Activated CD4-positive, alpha-beta T cell treated with anti-CD3 and anti-CD28 coated beads, Interleukin-2, Interleukin-4, amounts not matched to agents 100 ng/mL and 50 ng/mL, durations not matched to agents 16 hours and 8 hours (primary cell): Measurements from ENCODE around the gene TCF12.

ENCODE experiments used
- DNase-seq: peaks from one replicate; pipeline ENCODE4 v3.0.0-alpha.2; 2020; ENCODE audit warnings: low spot score

The TCF12 gene

DNA sequence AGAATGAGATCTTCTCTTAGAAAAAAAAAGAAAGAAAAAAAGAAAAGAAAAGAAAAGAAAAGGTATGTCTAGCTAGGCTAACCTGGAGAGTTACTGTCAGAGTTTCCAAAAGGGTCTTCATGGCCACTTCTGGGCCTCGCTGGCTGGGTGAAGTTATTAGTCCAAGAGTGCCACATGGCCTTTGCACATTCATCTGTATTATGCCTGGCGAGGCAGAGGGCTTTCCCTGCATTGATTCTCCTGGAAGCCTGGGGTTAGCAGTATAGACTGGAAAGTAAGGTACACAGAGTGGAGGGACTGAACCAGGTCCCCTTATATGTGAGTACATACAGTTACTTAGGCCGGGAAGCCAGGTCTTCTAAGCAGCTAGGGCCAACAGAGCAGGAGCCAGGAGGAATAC lies 403.0 kb downstream of the TCF12 start:
- DNase-seq: no peak

GRCh38 chr15:57321973-57322601 lies 403.6 kb downstream of the TCF12 start:
- DNase-seq: no peak

GRCh38 chr15:57322602-57323250 lies 404.3 kb downstream of the TCF12 start:
- DNase-seq: no peak

DNA sequence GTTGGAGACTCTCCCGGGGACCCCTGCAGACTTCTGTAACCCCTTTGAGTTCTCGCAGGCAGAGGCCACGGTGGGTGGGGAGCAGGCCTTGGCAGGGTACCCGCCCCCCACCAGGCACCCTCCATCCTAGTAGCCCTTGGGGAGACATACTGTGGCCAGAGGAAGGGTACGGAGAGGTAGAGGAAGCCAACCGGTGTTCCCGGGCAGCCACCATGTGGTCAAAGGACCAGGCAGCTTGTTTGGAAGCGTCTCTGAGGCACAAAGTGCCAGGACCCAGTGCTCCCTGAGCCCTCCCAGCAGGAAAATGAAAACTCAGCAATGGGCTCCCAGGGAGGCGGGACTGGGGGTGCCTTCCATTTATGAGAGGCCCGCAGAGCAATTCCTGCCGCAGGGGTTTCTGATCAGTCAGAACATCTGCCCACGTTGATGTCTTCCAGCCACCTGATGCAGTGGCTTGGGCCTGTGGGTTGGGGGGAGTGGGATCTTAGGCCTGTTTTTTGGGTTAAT lies 404.9 kb downstream of the TCF12 start:
- no peak for DNase-seq

- DNase-seq: no peak
These were observed 405.6 kb downstream of the TCF12 start for GRCh38 chr15:57323806-57324589.

- no peak for DNase-seq
These were observed 406.1 kb downstream of the TCF12 start for GRCh38 chr15:57324590-57324890.

DNA sequence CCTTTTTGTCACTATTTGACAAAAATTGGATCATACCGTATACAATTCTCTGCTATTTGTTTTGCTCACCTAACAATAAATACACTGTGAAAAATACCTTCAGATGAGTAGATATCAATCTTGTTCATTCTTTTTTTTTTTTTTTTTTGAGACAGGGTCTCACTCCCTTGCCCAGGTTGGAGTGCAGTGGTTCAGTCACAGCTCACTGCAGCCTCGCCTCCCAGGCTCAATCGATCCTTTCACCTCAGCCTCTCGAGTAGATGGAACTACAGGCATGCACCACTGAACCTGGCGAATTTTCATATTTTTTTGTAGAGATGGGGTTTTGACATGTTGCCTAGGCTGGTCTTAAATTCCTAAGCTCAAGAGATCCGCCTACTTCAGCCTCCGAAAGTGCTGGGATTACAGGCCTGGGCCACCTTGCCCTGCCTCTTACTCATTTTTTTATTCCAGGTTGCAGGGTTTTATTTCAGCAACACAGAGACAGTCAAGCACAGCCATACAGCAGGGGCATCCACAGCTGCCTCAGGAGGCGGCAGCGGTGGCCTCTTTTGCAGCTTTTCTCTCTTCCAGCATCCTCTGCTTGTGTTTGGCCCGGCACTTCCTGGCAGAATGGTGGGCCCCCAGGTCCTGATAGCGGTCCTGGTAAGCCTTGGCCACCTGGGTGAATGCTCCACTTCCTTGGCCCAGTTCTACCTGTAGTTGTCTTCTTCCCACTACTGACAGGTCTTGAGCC lies 406.7 kb downstream of the TCF12 start:
- DNase-seq: no peak

- no peak for DNase-seq
These were observed 407.8 kb downstream of the TCF12 start for GRCh38 chr15:57326196-57326595.

DNA sequence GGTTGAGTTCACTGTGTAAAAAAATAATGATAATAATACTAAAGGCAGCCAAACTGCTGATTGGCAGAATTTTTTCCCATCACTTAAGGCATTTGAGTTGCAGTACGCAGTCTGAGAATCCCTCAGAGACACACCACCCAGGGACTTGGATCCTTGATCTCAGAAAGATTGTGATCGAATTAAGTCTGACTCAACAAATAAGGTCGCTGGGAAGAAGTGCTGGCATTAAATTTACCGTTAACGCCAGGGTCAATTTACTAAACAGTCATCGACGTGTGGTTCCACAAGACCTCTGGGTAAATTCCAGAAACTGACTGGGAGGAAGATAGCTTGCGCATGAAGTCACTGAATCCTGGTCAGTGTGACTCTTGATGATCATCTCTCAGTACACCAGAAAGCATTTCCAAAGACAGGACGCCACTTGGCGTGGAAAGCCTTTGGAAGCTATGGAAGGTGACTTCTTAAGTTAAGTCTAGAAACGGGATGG lies 409.6 kb downstream of the TCF12 start:
- DNase-seq: no peak

GRCh38 chr15:57328479-57328878 lies 410.0 kb downstream of the TCF12 start:
- DNase-seq: no peak

- DNase-seq: no peak
These were observed 410.5 kb downstream of the TCF12 start for GRCh38 chr15:57328897-57329296.

GRCh38 chr15:57329582-57330367 lies 411.3 kb downstream of the TCF12 start:
- no peak for DNase-seq

- DNase-seq: no peak
These were observed 412.3 kb downstream of the TCF12 start for GRCh38 chr15:57330619-57331340.

GRCh38 chr15:57332326-57332725 lies 413.9 kb downstream of the TCF12 start:
- DNase-seq: no peak

DNA sequence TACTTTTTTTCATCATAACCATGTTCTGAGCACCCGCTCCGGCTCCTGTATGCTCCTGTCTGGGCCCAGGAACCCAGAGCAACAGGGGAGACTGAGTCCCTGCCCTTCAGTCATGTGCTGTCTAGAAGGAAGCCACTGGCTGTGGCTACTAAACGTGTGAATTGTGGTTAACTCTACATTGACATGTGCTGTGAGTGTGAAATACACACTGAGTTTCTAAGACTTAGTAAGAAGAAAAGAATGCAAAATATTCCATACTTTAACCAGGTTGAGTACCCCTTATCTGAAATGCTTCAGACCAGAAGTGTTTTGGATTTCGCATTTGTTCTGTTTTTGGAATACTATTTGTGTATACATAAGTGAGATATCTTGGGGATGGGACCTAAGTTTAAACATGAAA lies 415.0 kb downstream of the TCF12 start:
- no peak for DNase-seq

GRCh38 chr15:57334257-57334656 lies 415.8 kb downstream of the TCF12 start:
- no peak for DNase-seq

DNA sequence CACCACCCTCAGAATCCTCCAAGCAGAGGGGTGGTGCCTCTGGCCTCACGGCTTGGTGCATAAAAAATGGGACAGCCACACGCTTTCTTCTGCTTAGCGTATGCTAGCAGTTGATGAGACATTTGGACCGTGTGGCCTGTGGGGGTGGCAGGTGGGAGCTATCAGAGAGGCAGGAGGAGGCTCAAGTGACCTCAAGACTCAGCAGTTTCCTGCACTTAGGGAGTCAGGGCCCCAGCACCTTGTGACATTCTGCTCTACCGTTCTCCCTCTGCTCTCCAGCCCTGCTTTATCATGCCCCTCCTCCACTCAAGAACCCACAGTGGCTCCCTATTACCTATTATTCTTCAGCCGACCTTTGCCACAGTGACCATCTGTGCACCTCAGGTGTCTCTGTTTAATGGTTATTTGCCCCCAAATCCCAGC lies 416.9 kb downstream of the TCF12 start:
- DNase-seq: no peak

DNA sequence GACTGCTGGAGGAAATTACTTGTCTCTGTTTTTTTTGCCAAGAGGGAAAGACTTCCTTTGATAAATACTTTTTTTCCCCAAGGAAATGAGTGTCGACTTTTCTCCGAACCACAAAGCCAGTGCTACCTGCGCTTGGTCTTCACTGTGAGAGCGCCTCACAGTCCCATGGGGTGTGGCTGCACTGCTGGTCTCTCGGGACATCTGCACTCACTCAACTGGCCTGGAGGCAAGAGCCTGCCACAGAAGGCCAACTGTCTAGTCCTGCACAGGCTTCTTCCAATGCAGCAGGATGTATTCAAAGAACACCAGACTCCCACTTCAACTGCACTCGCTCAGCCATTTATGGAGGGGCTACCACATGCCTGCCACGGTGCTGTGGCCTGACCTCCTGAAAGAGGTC lies 417.3 kb downstream of the TCF12 start:
- no peak for DNase-seq

GRCh38 chr15:57337868-57338411 lies 419.5 kb downstream of the TCF12 start:
- no peak for DNase-seq

GRCh38 chr15:57339321-57339720 lies 420.9 kb downstream of the TCF12 start:
- DNase-seq: no peak
